H9 (cell line): ENCODE results near the gene KCND2. TPM values are rescaled to one million over a fixed set of nuclear protein-coding genes. Genes with fewer than 3 reads are reported as not detected.

Experiments
- DNase-seq: peaks from one replicate; pipeline ENCODE4 v3.0.0-alpha.2; 2017
- H2AFZ ChIP-seq: one replicate; pipeline ENCODE4 v1.6.1; 2013; ENCODE audit warnings: mild to moderate bottlenecking, low read length, control low read depth, moderate library complexity
- H2AK5ac ChIP-seq: 2 replicates; pipeline ENCODE4 v1.6.1; 2013; ENCODE audit warnings: low read length, control low read depth, mixed read lengths; ENCODE audit not compliant: insufficient read length
- H2BK120ac ChIP-seq: one replicate; pipeline ENCODE4 v1.6.1; 2013; ENCODE audit warnings: low read depth, mild to moderate bottlenecking, low read length, control low read depth, inconsistent platforms; ENCODE audit not compliant: poor library complexity, severe bottlenecking
- H2BK12ac ChIP-seq: 2 replicates; pipeline ENCODE4 v1.6.1; 2013; ENCODE audit warnings: low read length, control low read depth, mixed read lengths, low read depth; ENCODE audit not compliant: insufficient read length
- H2BK15ac ChIP-seq: 2 replicates; pipeline ENCODE4 v1.6.1; 2013; ENCODE audit warnings: low read depth, low read length, control low read depth
- H2BK20ac ChIP-seq: one replicate; pipeline ENCODE4 v1.6.1; 2013; ENCODE audit warnings: low read depth, mild to moderate bottlenecking, low read length, control low read depth, inconsistent platforms; ENCODE audit not compliant: poor library complexity, severe bottlenecking
- H2BK5ac ChIP-seq: 2 replicates; pipeline ENCODE4 v1.6.1; 2013; ENCODE audit warnings: low read length, control low read depth, mixed read lengths; ENCODE audit not compliant: insufficient read length
- H3K14ac ChIP-seq: 2 replicates; pipeline ENCODE4 v1.6.1; 2013; ENCODE audit warnings: low read length, control low read depth; ENCODE audit not compliant: insufficient read depth
- H3K18ac ChIP-seq: 2 replicates; pipeline ENCODE4 v1.6.1; 2013; ENCODE audit warnings: low read depth, mild to moderate bottlenecking, mixed read lengths, low read length, control low read depth; ENCODE audit not compliant: insufficient read length
- H3K23ac ChIP-seq: 2 replicates; pipeline ENCODE4 v1.6.1; 2013; ENCODE audit warnings: low read length, control low read depth, mixed read lengths, low read depth; ENCODE audit not compliant: insufficient read length
- H3K23me2 ChIP-seq: 2 replicates; pipeline ENCODE4 v1.6.1; 2013; ENCODE audit warnings: low read depth, mild to moderate bottlenecking, mixed read lengths, low read length, control low read depth; ENCODE audit not compliant: insufficient read length, poor library complexity, severe bottlenecking
- H3K27ac ChIP-seq: 2 replicates; pipeline ENCODE4 v1.5.1; 2013; ENCODE audit warnings: low read length, control low read depth, mixed read lengths, low read depth; ENCODE audit not compliant: insufficient read length
- H3K27me3 ChIP-seq: 2 replicates; pipeline ENCODE4 v1.6.1; 2013; ENCODE audit warnings: low read length, control low read depth, inconsistent platforms; ENCODE audit not compliant: insufficient read depth
- H3K4ac ChIP-seq: 2 replicates; pipeline ENCODE4 v1.6.1; 2013; ENCODE audit warnings: low read depth, mild to moderate bottlenecking, control low read depth, inconsistent platforms, low read length, moderate library complexity
- H3K4me1 ChIP-seq: 2 replicates; pipeline ENCODE4 v1.6.1; 2013; ENCODE audit warnings: low read length, control low read depth, inconsistent platforms; ENCODE audit not compliant: insufficient read depth
- H3K4me2 ChIP-seq: 2 replicates; pipeline ENCODE4 v1.6.1; 2013; ENCODE audit warnings: low read length, control low read depth, mixed read lengths; ENCODE audit not compliant: insufficient read length, insufficient read depth
- H3K56ac ChIP-seq: 2 replicates; pipeline ENCODE4 v1.6.1; 2013; ENCODE audit warnings: low read depth, mild to moderate bottlenecking, mixed read lengths, low read length, control low read depth; ENCODE audit not compliant: insufficient read length
- H3K79me1 ChIP-seq: 2 replicates; pipeline ENCODE4 v1.6.1; 2013; ENCODE audit warnings: low read depth, mild to moderate bottlenecking, moderate library complexity, low read length, control low read depth, inconsistent platforms; ENCODE audit not compliant: insufficient read depth, poor library complexity, severe bottlenecking
- H3K79me2 ChIP-seq: 2 replicates; pipeline ENCODE4 v1.6.1; 2013; ENCODE audit warnings: low read length, control low read depth, inconsistent platforms; ENCODE audit not compliant: insufficient read depth
- H3K9ac ChIP-seq: 2 replicates; pipeline ENCODE4 v1.6.1; 2013; ENCODE audit warnings: low read length, control low read depth, mixed read lengths; ENCODE audit not compliant: insufficient read length; ENCODE audit errors: extremely low read depth
- H3K9me3 ChIP-seq: one replicate; pipeline ENCODE4 v1.6.1; 2013; ENCODE audit warnings: low read depth, low read length, inconsistent platforms; ENCODE audit not compliant: control insufficient read depth
- H3T11ph ChIP-seq: one replicate; pipeline ENCODE4 v1.6.1; 2013; ENCODE audit warnings: mild to moderate bottlenecking, low read length, control low read depth, inconsistent platforms
- H4K20me1 ChIP-seq: one replicate; pipeline ENCODE4 v1.6.1; 2013; ENCODE audit not compliant: control insufficient read depth, insufficient read length, insufficient read depth
- H4K5ac ChIP-seq: 2 replicates; pipeline ENCODE4 v1.6.1; 2013; ENCODE audit warnings: low read depth, mild to moderate bottlenecking, mixed read lengths, low read length, control low read depth; ENCODE audit not compliant: insufficient read length
- H4K8ac ChIP-seq: replicated peaks from 2 replicates; pipeline ENCODE4 v1.6.1; 2013; ENCODE audit warnings: low read length, control low read depth, mixed read lengths, low read depth; ENCODE audit not compliant: insufficient read length
- H4K91ac ChIP-seq: 2 replicates; pipeline ENCODE4 v1.6.1; 2013; ENCODE audit warnings: low read depth, mild to moderate bottlenecking, moderate library complexity, mixed read lengths, low read length, control low read depth; ENCODE audit not compliant: insufficient read length
- H3K27ac Mint-ChIP-seq, 3 experiments: 2 replicates in 2 of 3; 3 replicates in 1 of 3; pipeline ENCODE4 v1.8.0; 2020 to 2021; ENCODE audit warnings: mixed read lengths in 3 of 3, mild to moderate bottlenecking in 1 of 3, moderate library complexity in 1 of 3
- H3K27me3 Mint-ChIP-seq: 2 replicates; pipeline ENCODE4 v1.8.0; 2021; ENCODE audit warnings: low read depth, mild to moderate bottlenecking, moderate library complexity, mixed read lengths
- H3K36me3 Mint-ChIP-seq, 3 experiments: 2 replicates in 2 of 3; 3 replicates in 1 of 3; pipeline ENCODE4 v1.8.0; 2020 to 2021; ENCODE audit warnings: low read depth in 3 of 3, mixed read lengths in 3 of 3; ENCODE audit not compliant: insufficient read depth in 1 of 3
- H3K4me1 Mint-ChIP-seq, 2 experiments: 2 replicates each; pipeline ENCODE4 v1.8.0; 2020; ENCODE audit warnings: mixed read lengths in 2 of 2
- H3K4me3 Mint-ChIP-seq, 2 experiments: 2 replicates in 1 of 2; 3 replicates in 1 of 2; pipeline ENCODE4 v1.8.0; 2020 to 2021; ENCODE audit warnings: mild to moderate bottlenecking in 2 of 2, mixed read lengths in 2 of 2, moderate library complexity in 1 of 2
- H3K9me3 Mint-ChIP-seq, 2 experiments: 2 replicates in 1 of 2; 3 replicates in 1 of 2; pipeline ENCODE4 v1.8.0; 2020; ENCODE audit warnings: mild to moderate bottlenecking in 2 of 2, mixed read lengths in 2 of 2, moderate library complexity in 1 of 2
- WGBS: extraction: QIAGEN DNeasy Blood & Tissue Kit; methylation state at CpG from one replicate; pipeline ENCODE4 v1.1.7; 2013; ENCODE audit warnings: missing lambda C conversion rate, low lambda C conversion rate, mixed read lengths; ENCODE audit not compliant: insufficient read length; ENCODE audit errors: extremely low coverage; 5-methylcytosine and 5-hydroxymethylcytosine counted together
- total RNA-seq: library from RNA; stranded (reverse); gene quantifications from 2 replicates; pipeline ENCODE4 v1.2.1, GENCODE V29; 2021
- TF ChIP-seq, protein P1 (sequence below): fragments of 200-600 bp; sonication (generic); conservative IDR thresholded peaks from 3 replicates; pipeline ENCODE4 v1.8.0; 2021; ENCODE audit warnings: antibody characterized with exemption, mild to moderate bottlenecking

The KCND2 gene
- total RNA-seq, 1 experiment from 2014 or later, result 6.4 TPM

DNA sequence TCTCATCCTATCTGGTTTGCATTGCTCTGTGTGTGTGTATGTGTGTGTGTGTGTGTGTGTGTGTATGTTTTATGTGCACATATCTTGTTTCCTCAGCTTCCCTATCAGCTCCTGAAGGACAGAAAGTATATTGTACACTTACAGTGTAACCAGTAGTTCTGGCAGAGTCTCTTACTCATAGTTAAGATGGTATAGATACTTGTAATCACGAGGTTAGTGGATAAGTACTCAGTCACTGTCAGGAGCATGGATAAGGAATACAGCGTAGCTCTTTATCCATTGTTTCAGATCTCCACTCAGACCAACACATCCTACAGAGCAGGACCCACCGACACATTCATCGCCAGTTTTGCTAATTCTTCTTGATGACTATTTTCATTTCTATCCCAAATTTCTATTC is 309.9 kb downstream of the KCND2 start:
- Histone ChIP-seq H4K20me1 (no peaks in the 10 kb centered on the region), H3K14ac (no peak overlapping the region), H2AK5ac (no peak overlapping the region), H3T11ph (no peak overlapping the region), H2BK20ac (no peak overlapping the region), H3K4me1 (no peaks in the 10 kb centered on the region; the same call in 1 of the 2 replicates), H4K5ac (no peak overlapping the region), H2BK15ac (no peak overlapping the region), H3K4me2 (no peak overlapping the region), H2AFZ (no peak overlapping the region), H3K9ac (no peak overlapping the region), H3K56ac (no peak overlapping the region), H2BK120ac (no peak overlapping the region), H3K79me1 (no peaks in the 10 kb centered on the region), H2BK12ac (no peak overlapping the region), H4K8ac (no peak overlapping the region), H3K27ac (no peak overlapping the region), H3K4ac (no peak overlapping the region), H3K23ac (no peak overlapping the region), H3K23me2 (no peaks in the 10 kb centered on the region), H3K79me2 (no peaks in the 10 kb centered on the region), H3K18ac (no peak overlapping the region), H4K91ac (no peak overlapping the region), H3K9me3 (no peaks in the 10 kb centered on the region), H2BK5ac (no peak overlapping the region), H3K27me3 (no peaks in the 10 kb centered on the region)
- Mint-ChIP-seq H3K4me3 (no peak overlapping the region), H3K27ac (no peak overlapping the region), H3K27me3 (no peaks in the 10 kb centered on the region), H3K36me3 (no peaks in the 10 kb centered on the region), H3K9me3 (no peaks in the 10 kb centered on the region), H3K4me1 (peaks cover 9 to 14% of the 10 kb centered on the region in 2 experiments; a peak in 3 of 4 replicates)
- DNase-seq, result no peak
- TF ChIP-seq, protein P1, sequence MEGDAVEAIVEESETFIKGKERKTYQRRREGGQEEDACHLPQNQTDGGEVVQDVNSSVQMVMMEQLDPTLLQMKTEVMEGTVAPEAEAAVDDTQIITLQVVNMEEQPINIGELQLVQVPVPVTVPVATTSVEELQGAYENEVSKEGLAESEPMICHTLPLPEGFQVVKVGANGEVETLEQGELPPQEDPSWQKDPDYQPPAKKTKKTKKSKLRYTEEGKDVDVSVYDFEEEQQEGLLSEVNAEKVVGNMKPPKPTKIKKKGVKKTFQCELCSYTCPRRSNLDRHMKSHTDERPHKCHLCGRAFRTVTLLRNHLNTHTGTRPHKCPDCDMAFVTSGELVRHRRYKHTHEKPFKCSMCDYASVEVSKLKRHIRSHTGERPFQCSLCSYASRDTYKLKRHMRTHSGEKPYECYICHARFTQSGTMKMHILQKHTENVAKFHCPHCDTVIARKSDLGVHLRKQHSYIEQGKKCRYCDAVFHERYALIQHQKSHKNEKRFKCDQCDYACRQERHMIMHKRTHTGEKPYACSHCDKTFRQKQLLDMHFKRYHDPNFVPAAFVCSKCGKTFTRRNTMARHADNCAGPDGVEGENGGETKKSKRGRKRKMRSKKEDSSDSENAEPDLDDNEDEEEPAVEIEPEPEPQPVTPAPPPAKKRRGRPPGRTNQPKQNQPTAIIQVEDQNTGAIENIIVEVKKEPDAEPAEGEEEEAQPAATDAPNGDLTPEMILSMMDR, result no peak
- no CpG with 5 or more reads among the region's 4 CpGs for WGBS
